Sciatic nerve (tissue), 2 donors: Measurements from ENCODE around the gene NRCAM. TPM values are rescaled to one million over a fixed set of nuclear protein-coding genes. Genes with fewer than 3 reads are reported as not detected.
"Not testable (repeated sequence)": the region's sequence is repeated elsewhere in the genome, so short reads cannot be mapped to it uniquely, and the experiment has no call there.

Source experiments
- ATAC-seq: fragments of 200-7000 bp; cut with Tn5 transposase; one replicate; pipeline ENCODE4 v1.9.1; 2020; ENCODE audit warnings: mild to moderate bottlenecking, moderate library complexity
- DNase-seq: peaks from one replicate; pipeline ENCODE4 v3.0.0-alpha.2; 2020; ENCODE audit warnings: low spot score
- intact Hi-C: fragments of 100-400 bp; cut with DNase I; formaldehyde crosslinking; loops from one replicate; pipeline ENCODE4 v1.14.2; 2022
- total RNA-seq: library from RNA; stranded (reverse); fragmentation: NEBNext Ultra II Directional; extraction: Animal tissue kit (Norgen Biotek cat#: 25700); gene quantifications from one replicate; pipeline ENCODE4 v1.2.1, GENCODE V29; 2021
- donor health status: DM: no; HTN: no; CAD: no.
- donor health status: DM: no; HTN: no; CAD: no.

Gene NRCAM
- total RNA-seq, 1 donor from 2014 or later: 17.4 TPM

DNA sequence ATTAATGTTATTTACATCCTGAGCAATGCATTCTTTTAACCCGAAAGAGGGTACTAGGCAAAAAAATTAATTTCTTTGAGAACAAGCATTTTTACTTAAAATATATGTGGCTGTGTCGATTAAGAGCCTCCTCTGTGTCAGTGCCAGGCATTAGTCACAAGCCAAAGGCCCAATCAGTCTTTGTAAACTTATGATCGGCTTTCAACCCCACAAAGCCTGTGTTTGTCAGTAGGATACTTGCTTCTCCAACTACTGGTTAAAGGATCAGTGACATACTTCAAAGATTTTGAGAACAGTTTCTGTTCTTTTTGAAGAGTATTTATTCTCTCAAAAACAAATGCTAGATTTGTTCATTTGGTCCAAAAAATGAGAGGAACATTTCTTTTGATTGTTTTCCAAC is 159.3 kb downstream of the NRCAM start:
- intact Hi-C loops: no loop called here
- ATAC-seq: no peak
- no peak for DNase-seq

GRCh38 chr7:108294595-108294994 is 161.6 kb downstream of the NRCAM start:
- intact Hi-C loops: no loop called here
- ATAC-seq (no peak), DNase-seq (no peak)

DNA sequence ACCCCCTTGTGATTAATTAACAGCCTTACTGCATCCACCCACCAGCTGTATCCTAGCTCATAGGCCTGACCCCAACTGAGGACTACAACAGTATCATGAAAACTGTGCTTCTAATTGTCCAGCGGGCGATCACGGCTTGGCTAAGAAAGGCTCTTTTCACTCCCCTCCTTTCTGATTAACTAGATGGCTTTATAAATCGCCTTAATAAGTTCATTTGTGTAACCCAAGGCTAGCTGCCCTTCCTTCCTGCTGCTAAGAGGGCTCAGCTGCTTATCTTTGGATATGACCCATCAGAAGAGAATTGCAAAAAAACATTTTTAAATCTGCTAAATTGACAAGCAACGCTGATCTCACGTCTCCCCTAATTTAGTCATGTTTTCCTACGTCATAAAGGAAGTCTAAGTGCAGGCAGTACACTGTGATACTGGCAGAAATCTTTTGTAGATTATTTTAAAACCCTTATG is 163.1 kb downstream of the NRCAM start:
- intact Hi-C loops: no loop called here
- peak; percentile 32 for ATAC-seq
- DNase-seq: no peak

GRCh38 chr7:108292541-108292940 is 163.7 kb downstream of the NRCAM start:
- ATAC-seq (no peak), DNase-seq (no peak)
- intact Hi-C loops: no loop called here

GRCh38 chr7:108291791-108292440 is 164.3 kb downstream of the NRCAM start:
- peak; percentile 73 for ATAC-seq
- intact Hi-C loops: no loop called here
- DNase-seq: no peak

DNA sequence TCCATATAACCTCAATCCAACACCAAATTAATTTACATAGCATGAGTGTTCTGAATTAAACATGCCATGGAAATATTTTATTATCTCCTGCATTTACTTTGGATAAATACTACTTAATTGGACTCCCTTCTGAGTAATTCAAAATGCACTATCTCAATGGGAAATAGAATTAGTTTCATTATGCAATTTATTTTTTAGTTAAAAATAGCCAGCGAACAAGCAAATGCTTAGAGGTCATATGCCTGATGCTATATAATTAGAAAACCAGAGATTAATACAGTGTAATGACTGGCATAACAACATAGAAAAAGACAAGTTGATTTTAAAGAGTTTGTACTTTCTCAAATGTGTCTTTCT is 165.1 kb downstream of the NRCAM start:
- ATAC-seq (no peak), DNase-seq (no peak)
- intact Hi-C loops: no loop called here

DNA sequence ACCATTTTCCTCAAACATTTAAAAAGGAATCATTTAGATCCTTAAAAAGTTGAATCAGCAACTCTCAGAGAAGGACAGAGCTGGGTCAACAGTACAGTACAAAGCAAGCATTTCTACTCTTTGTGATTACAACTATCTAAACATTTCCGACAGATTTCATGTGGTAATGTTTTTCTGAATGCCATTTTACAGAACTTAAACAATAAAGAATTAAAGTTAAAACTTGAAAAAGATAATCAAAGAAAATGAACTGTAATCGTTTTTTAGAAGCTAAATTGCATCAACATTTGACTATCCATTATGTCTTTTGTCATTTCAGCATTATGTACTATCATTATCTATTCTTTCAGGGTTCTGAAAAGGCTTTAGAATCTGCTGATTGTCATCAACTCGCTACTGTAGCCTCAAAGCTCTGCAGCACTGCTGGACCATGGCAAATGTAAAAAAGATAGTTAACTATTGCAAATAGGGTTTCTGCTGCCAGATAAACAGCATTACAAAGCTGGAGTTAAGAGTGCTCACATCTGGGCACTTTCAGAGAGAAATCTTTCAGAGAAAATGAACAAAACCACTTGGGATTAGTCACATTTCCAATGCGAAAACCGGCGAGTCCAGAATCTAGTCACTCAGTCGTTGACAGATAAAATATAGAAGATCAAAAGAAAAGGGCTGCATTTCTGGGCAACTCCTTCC is 165.6 kb downstream of the NRCAM start:
- ATAC-seq (no peak), DNase-seq (no peak)
- intact Hi-C loops: no loop called here

DNA sequence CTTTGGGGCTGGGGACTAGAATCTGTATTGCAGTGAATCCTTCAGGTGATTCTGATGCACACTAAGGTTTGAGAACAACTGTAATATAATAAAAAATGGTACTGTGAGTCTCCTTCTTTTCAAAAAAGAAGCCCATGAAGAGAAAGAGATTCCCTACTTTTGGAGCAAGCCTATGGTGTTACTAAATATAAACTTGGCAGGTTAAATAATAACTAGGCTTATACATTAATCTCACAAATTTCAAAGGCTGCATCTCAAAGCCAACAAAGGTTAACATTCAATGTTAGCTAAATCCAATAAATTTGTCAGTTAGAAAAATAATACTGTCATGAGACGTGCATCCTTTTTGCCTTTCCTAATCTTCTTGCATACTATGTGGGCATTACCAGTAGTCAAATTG is 166.4 kb downstream of the NRCAM start:
- DNase-seq: no peak
- ATAC-seq: no peak
- intact Hi-C loops: no loop called here

- intact Hi-C loops: no loop called here
- ATAC-seq (no peak), DNase-seq (no peak)
Measured at GRCh38 chr7:108287857-108288256, 168.4 kb downstream of the NRCAM start.

- no peak for ATAC-seq
- intact Hi-C loops: no loop called here
- DNase-seq: no peak
Measured at GRCh38 chr7:108286290-108286904, 169.8 kb downstream of the NRCAM start.

- DNase-seq (no peak), ATAC-seq (no peak)
- intact Hi-C loops: no loop called here
Measured at GRCh38 chr7:108285778-108286177, 170.5 kb downstream of the NRCAM start.

GRCh38 chr7:108285003-108285368 is 171.2 kb downstream of the NRCAM start:
- intact Hi-C loops: no loop called here
- ATAC-seq: no peak
- DNase-seq: no peak

- ATAC-seq: no peak
- DNase-seq: no peak
- intact Hi-C loops: no loop called here
Measured at GRCh38 chr7:108284349-108285002, 171.8 kb downstream of the NRCAM start.

GRCh38 chr7:108283252-108283651 is 173.0 kb downstream of the NRCAM start:
- intact Hi-C loops: no loop called here
- DNase-seq: no peak
- no peak for ATAC-seq

GRCh38 chr7:108282427-108282996 is 173.7 kb downstream of the NRCAM start:
- no peak for DNase-seq
- no peak for ATAC-seq
- intact Hi-C loops: no loop called here

- ATAC-seq (no peak), DNase-seq (no peak)
- intact Hi-C loops: no loop called here
Measured at GRCh38 chr7:108280136-108280535, 176.1 kb downstream of the NRCAM start.

DNA sequence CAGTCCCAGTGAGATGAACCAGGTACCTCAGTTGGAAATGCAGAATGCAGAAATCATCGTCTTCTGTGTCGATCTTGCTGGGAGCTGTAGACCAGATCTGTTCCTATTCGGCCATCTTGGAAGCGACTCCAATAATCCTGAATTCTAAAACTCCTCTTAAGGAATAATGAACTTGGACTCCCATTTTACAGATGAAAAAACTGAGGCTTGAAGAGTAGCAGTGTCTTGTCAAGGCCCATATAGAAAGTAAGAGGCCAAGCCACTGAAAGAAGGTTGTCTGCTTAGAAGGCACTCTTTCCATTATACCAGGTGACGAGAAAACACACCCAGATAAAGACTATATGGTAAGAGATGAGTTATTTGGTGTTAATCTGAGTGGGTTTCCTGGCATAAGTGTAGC is 177.5 kb downstream of the NRCAM start:
- intact Hi-C loops: no loop called here
- DNase-seq (no peak), ATAC-seq (no peak)

GRCh38 chr7:108278281-108278680 is 178.0 kb downstream of the NRCAM start:
- intact Hi-C loops: no loop called here
- ATAC-seq: no peak
- no peak for DNase-seq

- intact Hi-C loops, ATAC-seq, DNase-seq: not testable (repeated sequence)
Measured at GRCh38 chr7:108274447-108274846, 181.8 kb downstream of the NRCAM start.

DNA sequence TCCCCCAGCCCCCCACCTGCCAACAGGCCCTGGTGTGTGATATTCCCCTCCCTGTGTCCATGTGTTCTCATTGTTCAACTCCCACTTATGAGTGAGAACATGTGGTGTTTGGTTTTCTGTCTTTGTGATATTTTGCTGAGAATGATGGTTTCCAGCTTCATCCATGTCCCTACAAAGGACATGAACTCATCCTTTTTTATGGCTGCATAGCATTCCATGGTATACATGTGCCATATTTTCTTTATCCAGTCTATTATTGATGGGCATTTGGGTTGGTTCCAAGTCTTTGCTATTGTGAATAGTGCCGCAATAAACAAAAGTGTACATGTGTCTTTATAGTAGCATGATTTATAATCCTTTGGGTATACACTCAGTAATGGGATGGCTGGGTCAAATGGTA is 183.3 kb downstream of the NRCAM start:
- DNase-seq, ATAC-seq, intact Hi-C loops: not testable (repeated sequence)
